Omental fat pad (tissue), 4 donors: Measurements from ENCODE around the gene N4BP2L1. TPM values are rescaled to one million over a fixed set of nuclear protein-coding genes. Genes with fewer than 3 reads are reported as not detected.

Experiments used
- ATAC-seq: fragments of 150-250 bp; one replicate; pipeline ENCODE4 v1.9.1; 2016; ENCODE audit warnings: mild to moderate bottlenecking, moderate library complexity; ENCODE audit not compliant: low FRiP score
- DNase-seq: peaks from one replicate; pipeline ENCODE4 v3.0.0-alpha.2; 2019; ENCODE audit warnings: low spot score
- CTCF ChIP-seq, 3 donors: fragments of 450-650 bp; IDR thresholded peaks; one replicate each; pipeline ENCODE4 v1.5.1; 2016 to 2017; ENCODE audit warnings: antibody characterized with exemption in 3 of 3, mild to moderate bottlenecking in 3 of 3, moderate library complexity in 2 of 3
- total RNA-seq, 4 donors: library from RNA; depleted of rRNA; stranded (reverse); fragments of >200 nt; gene quantifications; one replicate each; pipeline ENCODE4 v1.1.0, GENCODE V29; 2016

N4BP2L1 gene
- total RNA-seq, 4 donors from 2014 or later = 10.6 to 28.4 (median 16.3) TPM

GRCh38 chr13:32407854-32408253 is 20.1 kb downstream of the N4BP2L1 start:
- ATAC-seq (no peak), DNase-seq (no peak)
- no peak for TF ChIP-seq CTCF (IDR thresholded peaks at IDR 0.05)

GRCh38 chr13:32403108-32403507 is 24.8 kb downstream of the N4BP2L1 start:
- ATAC-seq = no peak
- no peak for DNase-seq
- no peak for TF ChIP-seq CTCF (IDR thresholded peaks at IDR 0.05)

GRCh38 chr13:32391101-32391619 is 36.8 kb downstream of the N4BP2L1 start:
- TF ChIP-seq CTCF (IDR thresholded peaks at IDR 0.05) = no peak
- no peak for ATAC-seq
- no peak for DNase-seq

- DNase-seq (no peak), ATAC-seq (no peak)
- TF ChIP-seq CTCF (IDR thresholded peaks at IDR 0.05) = no peak
These were observed 37.4 kb downstream of the N4BP2L1 start for GRCh38 chr13:32390484-32390883.

GRCh38 chr13:32390048-32390447 is 37.9 kb downstream of the N4BP2L1 start:
- no peak for ATAC-seq
- no peak for TF ChIP-seq CTCF (IDR thresholded peaks at IDR 0.05)

GRCh38 chr13:32385410-32385809 is 42.5 kb downstream of the N4BP2L1 start:
- ATAC-seq = no peak
- no peak for TF ChIP-seq CTCF (IDR thresholded peaks at IDR 0.05)
- DNase-seq = no peak

More at GRCh38 chr13:32390048-32390447, 37.9 kb downstream of the N4BP2L1 start:
- no peak for DNase-seq

GRCh38 chr13:32384702-32385101 is 43.2 kb downstream of the N4BP2L1 start:
- TF ChIP-seq CTCF (IDR thresholded peaks at IDR 0.05) = no peak
- DNase-seq (no peak), ATAC-seq (no peak)
